K562 (cell line): ENCODE data around the gene SCAMP5. TPM values are rescaled to one million over a fixed set of nuclear protein-coding genes. Genes with fewer than 3 reads are reported as not detected.

Experiments
- FOXP1 ChIP-seq: sonication (generic); formaldehyde crosslinking; IDR thresholded peaks from 2 replicates; pipeline ENCODE4 v1.8.0; 2022; ENCODE audit warnings: mild to moderate bottlenecking, missing genetic modification reagents
- PHF8 ChIP-seq: fragments of 200-600 bp; sonication (generic); IDR thresholded peaks from 2 replicates; pipeline ENCODE4 v1.6.1; 2012; ENCODE audit warnings: mixed run types, mild to moderate bottlenecking, inconsistent platforms, low read length, moderate library complexity, borderline replicate concordance
- YY1 ChIP-seq, 3 experiments: IDR thresholded peaks; 2 replicates each; pipeline ENCODE4 v1.6.1; 2011; ENCODE audit warnings: low read length in 2 of 3, mild to moderate bottlenecking in 2 of 3, moderate library complexity in 2 of 3, borderline replicate concordance in 1 of 3, control low read depth in 1 of 3, low read depth in 1 of 3; ENCODE audit not compliant: insufficient read depth in 3 of 3, insufficient replicate concordance in 2 of 3, control insufficient read depth in 1 of 3, insufficient read length in 1 of 3; ENCODE audit errors: extremely low read depth in 1 of 3
- ZKSCAN1 ChIP-seq: fragments of 150-350 bp; IDR thresholded peaks from 2 replicates; pipeline ENCODE4 v1.6.1; 2016; ENCODE audit warnings: low read depth, low read length
- ZNF134 ChIP-seq: fragments of 250-450 bp; sonication (Bioruptor Pico); conservative IDR thresholded peaks from 2 replicates; pipeline ENCODE4 v1.4.0; 2020
- ZNF197 ChIP-seq: fragments of 200-800 bp; sonication (Bioruptor generic); IDR thresholded peaks from 2 replicates; pipeline ENCODE4 v1.6.1; 2016; ENCODE audit warnings: low read depth, missing genetic modification characterization, missing compliant biosample characterization
- ZNF224 ChIP-seq: sonication (generic); formaldehyde crosslinking; IDR thresholded peaks from 2 replicates; pipeline ENCODE4 v1.8.0; 2022; ENCODE audit warnings: mild to moderate bottlenecking, missing genetic modification reagents
- ZNF232 ChIP-seq: sonication (generic); formaldehyde crosslinking; IDR thresholded peaks from 2 replicates; pipeline ENCODE4 v1.8.0; 2022; ENCODE audit warnings: mild to moderate bottlenecking, missing genetic modification reagents
- ZNF263 ChIP-seq: sonication (generic); formaldehyde crosslinking; IDR thresholded peaks from 2 replicates; pipeline ENCODE4 v1.8.0; 2022; ENCODE audit warnings: mild to moderate bottlenecking, missing genetic modification reagents, borderline replicate concordance
- polyA plus RNA-seq, 8 experiments: library from polyadenylated mRNA; depleted of rRNA in 4 of 8; stranded (reverse) in 5 of 8; unstranded in 3 of 8; fragments of >200 nt; fragmentation: Nextera tagmentation in 2 of 8; fragmentation: Illumina TruSeq in 1 of 8; extraction: Ambion mirVana in 2 of 8; extraction: Trizol in 1 of 8; gene quantifications; 2 replicates each; pipeline versions ENCODE4 v1.2.1 to v1.2.3, GENCODE V29; 2011 to 2014; ENCODE audit warnings: inconsistent platforms in 1 of 8, missing spikeins in 1 of 8
- total RNA-seq, 7 experiments: library from RNA; depleted of rRNA in 6 of 7; stranded (reverse); fragments of >200 nt in 6 of 7; fragmentation: Illumina TruSeq in 2 of 7; extraction: Trizol in 2 of 7; gene quantifications; 2 replicates each; pipeline versions ENCODE4 v1.2.1 to v1.2.3, GENCODE V29; 2011 to 2021; ENCODE audit warnings: low replicate concordance in 1 of 7
- TF ChIP-seq, protein P1 (sequence below): sonication (generic); formaldehyde crosslinking; IDR thresholded peaks from 2 replicates; pipeline ENCODE4 v1.8.1; 2023; ENCODE audit warnings: mild to moderate bottlenecking, missing genetic modification reagents
- TF ChIP-seq, protein P2 (sequence below): sonication (generic); formaldehyde crosslinking; IDR thresholded peaks from 2 replicates; pipeline ENCODE4 v1.8.1; 2023; ENCODE audit warnings: mild to moderate bottlenecking, missing genetic modification reagents, moderate library complexity
- TF ChIP-seq, protein P3 (sequence below), 2 experiments: fragments of 450-650 bp; formaldehyde crosslinking in 1 of 2; IDR thresholded peaks; 2 replicates each; pipeline versions ENCODE4 v1.4.0 to v1.6.1; 2014 to 2020; ENCODE audit warnings: mild to moderate bottlenecking in 2 of 2, borderline replicate concordance in 1 of 2, low read depth in 1 of 2
- TF ChIP-seq, protein P4 (sequence below): fragments of 200-400 bp; formaldehyde crosslinking; IDR thresholded peaks from 2 replicates; pipeline ENCODE4 v1.6.1; 2017; ENCODE audit warnings: mild to moderate bottlenecking, low read depth, low read length, moderate library complexity

The SCAMP5 gene
- total and polyA plus RNA-seq, 9 of the 15 experiments (the other 6 are each of a cell fraction or from before 2014, with no cell fraction given): 0.09 to 0.29 (median 0.19) TPM; not detected in 5

DNA sequence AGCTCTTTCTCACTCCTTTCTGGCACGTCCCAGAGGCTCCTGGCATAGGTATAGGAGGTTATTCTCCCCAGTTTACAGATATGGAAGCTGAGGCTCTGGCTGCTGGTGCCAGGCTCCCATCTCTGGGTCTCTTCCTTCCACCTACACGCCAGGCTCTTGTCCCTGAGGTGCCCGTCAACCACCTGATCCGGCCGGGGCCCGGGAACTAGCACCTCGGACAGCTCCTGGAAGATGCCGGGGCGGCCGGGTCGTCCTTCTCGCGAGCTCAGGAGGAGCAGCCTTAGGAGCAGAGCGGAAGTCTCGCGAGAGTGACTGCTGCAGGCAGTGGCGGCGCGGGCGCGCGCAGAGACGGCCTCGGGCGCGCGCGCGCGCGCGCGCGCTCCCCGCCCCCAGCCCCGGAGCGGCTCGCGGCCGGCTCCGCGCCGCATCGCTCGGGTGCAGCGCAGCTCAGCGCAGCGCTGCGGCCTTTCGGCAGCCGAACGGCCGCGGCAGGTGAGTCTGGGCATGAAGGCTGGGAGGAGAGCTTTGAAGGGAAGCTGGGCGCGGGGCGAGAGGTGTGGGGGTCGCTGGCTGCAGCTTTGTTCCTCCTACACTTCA is at the start of gene SCAMP5 (continued):
- TF ChIP-seq PHF8 (peak; percentile 22; the same call in 1 of the 2 replicates), YY1 (IDR thresholded peaks at IDR 0.05; ENCODE audit: borderline replicate concordance in 1 of 3, control insufficient read depth in 1 of 3, extremely low read depth in 1 of 3, insufficient read depth in 3 of 3, insufficient read length in 1 of 3, insufficient replicate concordance in 2 of 3, low read depth in 1 of 3, low read length in 2 of 3) (peak in 2 of 3 experiments; percentile 32 to 44), ZNF232 (peak; percentile 76), ZNF197 (CRISPR knock-in tag) (peak; percentile 93), ZNF134 (CRISPR knock-in tag) (no peak), ZNF224 (CRISPR knock-in tag) (peak; percentile 86; the same call in 1 of the 2 replicates), ZKSCAN1 (no peak), FOXP1 (peak; percentile 64; the same call in 1 of the 2 replicates), ZNF263 (CRISPR knock-in tag) (peak; percentile 32; the same call in 1 of the 2 replicates)
- TF ChIP-seq, protein P1, sequence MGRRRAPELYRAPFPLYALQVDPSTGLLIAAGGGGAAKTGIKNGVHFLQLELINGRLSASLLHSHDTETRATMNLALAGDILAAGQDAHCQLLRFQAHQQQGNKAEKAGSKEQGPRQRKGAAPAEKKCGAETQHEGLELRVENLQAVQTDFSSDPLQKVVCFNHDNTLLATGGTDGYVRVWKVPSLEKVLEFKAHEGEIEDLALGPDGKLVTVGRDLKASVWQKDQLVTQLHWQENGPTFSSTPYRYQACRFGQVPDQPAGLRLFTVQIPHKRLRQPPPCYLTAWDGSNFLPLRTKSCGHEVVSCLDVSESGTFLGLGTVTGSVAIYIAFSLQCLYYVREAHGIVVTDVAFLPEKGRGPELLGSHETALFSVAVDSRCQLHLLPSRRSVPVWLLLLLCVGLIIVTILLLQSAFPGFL: 0 out of 2 replicates have a peak, but pooled peaks have one; percentile 56
- TF ChIP-seq, protein P2, sequence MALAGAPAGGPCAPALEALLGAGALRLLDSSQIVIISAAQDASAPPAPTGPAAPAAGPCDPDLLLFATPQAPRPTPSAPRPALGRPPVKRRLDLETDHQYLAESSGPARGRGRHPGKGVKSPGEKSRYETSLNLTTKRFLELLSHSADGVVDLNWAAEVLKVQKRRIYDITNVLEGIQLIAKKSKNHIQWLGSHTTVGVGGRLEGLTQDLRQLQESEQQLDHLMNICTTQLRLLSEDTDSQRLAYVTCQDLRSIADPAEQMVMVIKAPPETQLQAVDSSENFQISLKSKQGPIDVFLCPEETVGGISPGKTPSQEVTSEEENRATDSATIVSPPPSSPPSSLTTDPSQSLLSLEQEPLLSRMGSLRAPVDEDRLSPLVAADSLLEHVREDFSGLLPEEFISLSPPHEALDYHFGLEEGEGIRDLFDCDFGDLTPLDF (CRISPR knock-in tag): peak; percentile 63; the same call in 1 of the 2 replicates
- TF ChIP-seq, protein P3, sequence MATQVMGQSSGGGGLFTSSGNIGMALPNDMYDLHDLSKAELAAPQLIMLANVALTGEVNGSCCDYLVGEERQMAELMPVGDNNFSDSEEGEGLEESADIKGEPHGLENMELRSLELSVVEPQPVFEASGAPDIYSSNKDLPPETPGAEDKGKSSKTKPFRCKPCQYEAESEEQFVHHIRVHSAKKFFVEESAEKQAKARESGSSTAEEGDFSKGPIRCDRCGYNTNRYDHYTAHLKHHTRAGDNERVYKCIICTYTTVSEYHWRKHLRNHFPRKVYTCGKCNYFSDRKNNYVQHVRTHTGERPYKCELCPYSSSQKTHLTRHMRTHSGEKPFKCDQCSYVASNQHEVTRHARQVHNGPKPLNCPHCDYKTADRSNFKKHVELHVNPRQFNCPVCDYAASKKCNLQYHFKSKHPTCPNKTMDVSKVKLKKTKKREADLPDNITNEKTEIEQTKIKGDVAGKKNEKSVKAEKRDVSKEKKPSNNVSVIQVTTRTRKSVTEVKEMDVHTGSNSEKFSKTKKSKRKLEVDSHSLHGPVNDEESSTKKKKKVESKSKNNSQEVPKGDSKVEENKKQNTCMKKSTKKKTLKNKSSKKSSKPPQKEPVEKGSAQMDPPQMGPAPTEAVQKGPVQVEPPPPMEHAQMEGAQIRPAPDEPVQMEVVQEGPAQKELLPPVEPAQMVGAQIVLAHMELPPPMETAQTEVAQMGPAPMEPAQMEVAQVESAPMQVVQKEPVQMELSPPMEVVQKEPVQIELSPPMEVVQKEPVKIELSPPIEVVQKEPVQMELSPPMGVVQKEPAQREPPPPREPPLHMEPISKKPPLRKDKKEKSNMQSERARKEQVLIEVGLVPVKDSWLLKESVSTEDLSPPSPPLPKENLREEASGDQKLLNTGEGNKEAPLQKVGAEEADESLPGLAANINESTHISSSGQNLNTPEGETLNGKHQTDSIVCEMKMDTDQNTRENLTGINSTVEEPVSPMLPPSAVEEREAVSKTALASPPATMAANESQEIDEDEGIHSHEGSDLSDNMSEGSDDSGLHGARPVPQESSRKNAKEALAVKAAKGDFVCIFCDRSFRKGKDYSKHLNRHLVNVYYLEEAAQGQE (IDR thresholded peaks at IDR 0.05; ENCODE audit: borderline replicate concordance): peak; percentile 100
- TF ChIP-seq, protein P3 (CRISPR knock-in tag; IDR thresholded peaks at IDR 0.05; ENCODE audit: low read depth): peak; percentile 99
- TF ChIP-seq, protein P4, sequence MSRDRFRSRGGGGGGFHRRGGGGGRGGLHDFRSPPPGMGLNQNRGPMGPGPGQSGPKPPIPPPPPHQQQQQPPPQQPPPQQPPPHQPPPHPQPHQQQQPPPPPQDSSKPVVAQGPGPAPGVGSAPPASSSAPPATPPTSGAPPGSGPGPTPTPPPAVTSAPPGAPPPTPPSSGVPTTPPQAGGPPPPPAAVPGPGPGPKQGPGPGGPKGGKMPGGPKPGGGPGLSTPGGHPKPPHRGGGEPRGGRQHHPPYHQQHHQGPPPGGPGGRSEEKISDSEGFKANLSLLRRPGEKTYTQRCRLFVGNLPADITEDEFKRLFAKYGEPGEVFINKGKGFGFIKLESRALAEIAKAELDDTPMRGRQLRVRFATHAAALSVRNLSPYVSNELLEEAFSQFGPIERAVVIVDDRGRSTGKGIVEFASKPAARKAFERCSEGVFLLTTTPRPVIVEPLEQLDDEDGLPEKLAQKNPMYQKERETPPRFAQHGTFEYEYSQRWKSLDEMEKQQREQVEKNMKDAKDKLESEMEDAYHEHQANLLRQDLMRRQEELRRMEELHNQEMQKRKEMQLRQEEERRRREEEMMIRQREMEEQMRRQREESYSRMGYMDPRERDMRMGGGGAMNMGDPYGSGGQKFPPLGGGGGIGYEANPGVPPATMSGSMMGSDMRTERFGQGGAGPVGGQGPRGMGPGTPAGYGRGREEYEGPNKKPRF: no peak
